Fibroblast of lung (primary cell): ENCODE measurements around the gene SLC9A3.

Source experiments
- EZH2 ChIP-seq: IDR thresholded peaks from 2 replicates; pipeline ENCODE4 v1.5.1; 2012; ENCODE audit warnings: low read length, control low read depth, mild to moderate bottlenecking; ENCODE audit errors: missing control alignments
- TF ChIP-seq, protein P1 (sequence below), 2 donors: IDR thresholded peaks in 1 of 2; conservative IDR thresholded peaks in 1 of 2; 1 replicate in 1 of 2; 2 replicates in 1 of 2; pipeline ENCODE4 v1.5.1; 2011 to 2012; ENCODE audit warnings: low read length in 2 of 2, control low read depth in 1 of 2, inconsistent platforms in 1 of 2, low read depth in 1 of 2, mild to moderate bottlenecking in 1 of 2

DNA sequence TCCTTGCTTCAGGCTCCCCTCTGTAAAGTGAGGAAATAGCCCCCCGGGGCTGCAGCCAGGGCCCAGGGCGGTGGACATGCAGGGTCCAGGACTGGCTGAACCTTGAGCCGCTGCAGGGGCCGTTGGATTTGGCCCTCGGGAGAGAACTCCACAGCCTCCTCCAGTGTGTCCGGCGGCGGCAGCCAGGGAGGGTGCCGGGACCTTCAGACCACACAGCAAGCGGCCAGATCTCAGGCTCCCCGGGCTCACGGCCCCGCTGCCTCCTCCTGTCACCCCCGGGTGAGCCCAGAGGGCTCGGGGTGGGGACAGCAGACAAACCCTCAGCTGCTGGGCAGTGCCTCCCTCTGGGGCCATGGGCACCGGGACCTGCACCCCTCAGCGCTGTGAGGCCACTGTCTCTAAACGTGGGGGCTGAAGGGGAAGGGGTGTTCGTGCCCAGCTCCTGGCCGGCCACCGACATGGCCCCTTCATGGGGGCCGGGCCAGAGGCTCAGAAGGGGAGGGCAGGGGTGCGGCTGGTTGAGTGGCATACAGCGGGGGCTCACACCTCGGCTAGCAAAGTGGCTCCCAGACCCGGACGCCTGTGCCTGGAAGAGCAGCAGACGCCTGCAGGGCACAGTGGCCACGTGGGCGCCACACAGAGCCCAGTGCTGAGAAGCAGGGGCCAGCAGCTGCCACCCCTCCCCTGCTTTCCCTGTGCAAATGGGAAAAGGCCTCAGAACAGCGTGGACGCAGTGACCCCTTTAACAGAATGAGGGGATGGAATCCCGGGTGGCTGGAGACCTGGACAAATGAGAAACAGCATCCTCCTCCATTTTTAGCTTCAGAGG, 19.7 kb downstream of the SLC9A3 start:
- TF ChIP-seq, protein P1, sequence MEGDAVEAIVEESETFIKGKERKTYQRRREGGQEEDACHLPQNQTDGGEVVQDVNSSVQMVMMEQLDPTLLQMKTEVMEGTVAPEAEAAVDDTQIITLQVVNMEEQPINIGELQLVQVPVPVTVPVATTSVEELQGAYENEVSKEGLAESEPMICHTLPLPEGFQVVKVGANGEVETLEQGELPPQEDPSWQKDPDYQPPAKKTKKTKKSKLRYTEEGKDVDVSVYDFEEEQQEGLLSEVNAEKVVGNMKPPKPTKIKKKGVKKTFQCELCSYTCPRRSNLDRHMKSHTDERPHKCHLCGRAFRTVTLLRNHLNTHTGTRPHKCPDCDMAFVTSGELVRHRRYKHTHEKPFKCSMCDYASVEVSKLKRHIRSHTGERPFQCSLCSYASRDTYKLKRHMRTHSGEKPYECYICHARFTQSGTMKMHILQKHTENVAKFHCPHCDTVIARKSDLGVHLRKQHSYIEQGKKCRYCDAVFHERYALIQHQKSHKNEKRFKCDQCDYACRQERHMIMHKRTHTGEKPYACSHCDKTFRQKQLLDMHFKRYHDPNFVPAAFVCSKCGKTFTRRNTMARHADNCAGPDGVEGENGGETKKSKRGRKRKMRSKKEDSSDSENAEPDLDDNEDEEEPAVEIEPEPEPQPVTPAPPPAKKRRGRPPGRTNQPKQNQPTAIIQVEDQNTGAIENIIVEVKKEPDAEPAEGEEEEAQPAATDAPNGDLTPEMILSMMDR (conservative IDR thresholded peaks at IDR 0.05 in 1 of 2, IDR thresholded peaks at IDR 0.05 in 1 of 2; ENCODE audit: low read depth in 1 of 2, low read length in 2 of 2) = no peak
- no peak for TF ChIP-seq EZH2
